Adrenal gland (tissue), 5 donors: Measurements from ENCODE around the gene SLC6A3.

Experiments used
- POLR2A ChIP-seq, 2 donors: fragments of 450-650 bp; IDR thresholded peaks; one replicate each; pipeline ENCODE4 v1.6.1; 2017; ENCODE audit warnings: antibody characterized with exemption in 2 of 2, mild to moderate bottlenecking in 2 of 2, moderate library complexity in 1 of 2
- TF ChIP-seq, protein P1 (sequence below), 6 experiments: fragments of 450-650 bp in 4 of 6; fragments of 200-600 bp in 2 of 6; sonication (generic) in 1 of 6; IDR thresholded peaks; 1 replicate in 5 of 6; 2 replicates in 1 of 6; pipeline versions ENCODE4 v1.5.1 to v1.8.0; 2016 to 2021; ENCODE audit warnings: antibody characterized with exemption in 6 of 6, mild to moderate bottlenecking in 2 of 6, moderate library complexity in 1 of 6
- donor health status: DM: no; HTN: no; CAD: no.

DNA sequence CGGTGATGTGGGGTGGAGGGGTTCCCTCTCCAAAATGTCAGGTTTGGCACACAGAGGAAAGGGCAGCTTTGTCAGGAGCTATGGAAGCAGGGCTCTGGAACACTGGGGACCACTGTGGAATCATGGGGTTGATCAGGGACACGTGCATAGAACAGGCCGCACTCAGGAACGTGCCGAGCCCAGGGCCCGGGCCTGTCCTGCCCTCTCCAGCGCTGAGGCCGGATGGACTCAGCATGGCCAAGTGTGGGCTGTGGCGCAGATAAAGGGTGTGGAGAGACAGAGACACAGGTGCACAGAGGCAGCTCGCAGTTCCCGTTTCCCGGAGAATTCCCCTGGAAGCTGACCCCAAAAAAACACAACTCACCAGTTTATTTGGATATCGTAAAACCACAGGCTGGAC lies 37.8 kb upstream of the SLC6A3 start:
- TF ChIP-seq, protein P1, sequence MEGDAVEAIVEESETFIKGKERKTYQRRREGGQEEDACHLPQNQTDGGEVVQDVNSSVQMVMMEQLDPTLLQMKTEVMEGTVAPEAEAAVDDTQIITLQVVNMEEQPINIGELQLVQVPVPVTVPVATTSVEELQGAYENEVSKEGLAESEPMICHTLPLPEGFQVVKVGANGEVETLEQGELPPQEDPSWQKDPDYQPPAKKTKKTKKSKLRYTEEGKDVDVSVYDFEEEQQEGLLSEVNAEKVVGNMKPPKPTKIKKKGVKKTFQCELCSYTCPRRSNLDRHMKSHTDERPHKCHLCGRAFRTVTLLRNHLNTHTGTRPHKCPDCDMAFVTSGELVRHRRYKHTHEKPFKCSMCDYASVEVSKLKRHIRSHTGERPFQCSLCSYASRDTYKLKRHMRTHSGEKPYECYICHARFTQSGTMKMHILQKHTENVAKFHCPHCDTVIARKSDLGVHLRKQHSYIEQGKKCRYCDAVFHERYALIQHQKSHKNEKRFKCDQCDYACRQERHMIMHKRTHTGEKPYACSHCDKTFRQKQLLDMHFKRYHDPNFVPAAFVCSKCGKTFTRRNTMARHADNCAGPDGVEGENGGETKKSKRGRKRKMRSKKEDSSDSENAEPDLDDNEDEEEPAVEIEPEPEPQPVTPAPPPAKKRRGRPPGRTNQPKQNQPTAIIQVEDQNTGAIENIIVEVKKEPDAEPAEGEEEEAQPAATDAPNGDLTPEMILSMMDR (IDR thresholded peaks at IDR 0.05), result no peak
- no peak for TF ChIP-seq POLR2A (IDR thresholded peaks at IDR 0.05)
